Pancreas (tissue), 10 donors: ENCODE measurements around the gene MRPL28. TPM values are rescaled to one million over a fixed set of nuclear protein-coding genes. Genes with fewer than 3 reads are reported as not detected.
"Not testable (repeated sequence)": the region's sequence is repeated elsewhere in the genome, so short reads cannot be mapped to it uniquely, and the experiment has no call there.

Experiments
- ATAC-seq, 4 donors: fragments of 200-7000 bp; cut with Tn5 transposase; one replicate each; pipeline versions ENCODE4 v1.8.0 to v1.9.1; 2020; ENCODE audit warnings: mild to moderate bottlenecking in 4 of 4, moderate library complexity in 4 of 4
- DNase-seq, 6 donors: peaks; one replicate each; pipeline ENCODE4 v3.0.0-alpha.2; 2020
- FAIRE-seq: peaks from 2 replicates; lab custom pipeline; 2012; peaks lifted over from hg19 to GRCh38; lab: Jason Lieb, UNC
- H3K27ac ChIP-seq, 4 donors: fragments of 200-600 bp; sonication (generic); 1 replicate in 3 of 4; 2 replicates in 1 of 4; pipeline versions ENCODE4 v1.5.0 to v1.8.0; 2020
- H3K27me3 ChIP-seq, 4 donors: fragments of 200-600 bp; one replicate each; pipeline ENCODE4 v1.8.0; 2021
- H3K36me3 ChIP-seq, 3 donors: fragments of 200-600 bp; sonication (generic) in 1 of 3; one replicate each; pipeline versions ENCODE4 v1.5.0 to v1.8.0; 2020 to 2021
- H3K4me1 ChIP-seq, 3 donors: fragments of 200-600 bp; one replicate each; pipeline ENCODE4 v1.8.0; 2021
- H3K4me3 ChIP-seq, 4 donors: fragments of 200-600 bp; sonication (generic) in 2 of 4; one replicate each; pipeline versions ENCODE4 v1.5.0 to v1.8.0; 2020 to 2021
- H3K9me3 ChIP-seq, 4 donors: fragments of 200-600 bp; one replicate each; pipeline ENCODE4 v1.8.0; 2021
- WGBS, 2 donors: extraction: QIAGEN DNeasy Blood & Tissue Kit; methylation state at CpG; one replicate each; pipeline ENCODE4 v1.1.7; 2013; 5-methylcytosine and 5-hydroxymethylcytosine counted together
- intact Hi-C, 3 donors: fragments of 100-400 bp; cut with DNase I; formaldehyde crosslinking; loops; one replicate each; pipeline versions ENCODE4 v1.11.1 to v1.14.2; 2022
- polyA plus RNA-seq, 2 donors: library from polyadenylated mRNA; stranded (reverse); fragments of 200-250 nt; gene quantifications; one replicate each; pipeline ENCODE4 v1.2.3, GENCODE V29; 2013
- total RNA-seq, 6 donors: library from RNA; stranded (reverse); fragmentation: NEBNext Ultra II Directional in 4 of 6; extraction: Animal tissue kit (Norgen Biotek cat#: 25700) in 4 of 6; gene quantifications; one replicate each; pipeline versions ENCODE4 v1.2.1 to v1.2.4, GENCODE V29; 2021 to 2023
- TF ChIP-seq, protein P1 (sequence below), 4 donors: fragments of 200-600 bp; sonication (generic) in 3 of 4; IDR thresholded peaks; one replicate each; pipeline versions ENCODE4 v1.5.0 to v1.8.0; 2021; ENCODE audit warnings: antibody characterized with exemption in 4 of 4
- donor health status: healthy with polysubstance abuse.
- donor health status: DM: no; HTN: no; CAD: no; lungs with moderate emphysema.
- donor health status: DM: no; HTN: no; CAD: no.
- donor health status: control.
- donor health status: control.
- donor health status: Bipolar disorder and iron deficiency.
- donor health status: DM: yes; HTN: yes; CAD: no.
- donor health status: DM: no; HTN: no; CAD: no.
- donor health status: DM: no; HTN: no; CAD: no.
- donor health status: DM: yes; HTN: yes; CAD: no.

The MRPL28 gene
- total and polyA plus RNA-seq, 8 donors: 9.2 to 65.4 (median 20.5) TPM

DNA sequence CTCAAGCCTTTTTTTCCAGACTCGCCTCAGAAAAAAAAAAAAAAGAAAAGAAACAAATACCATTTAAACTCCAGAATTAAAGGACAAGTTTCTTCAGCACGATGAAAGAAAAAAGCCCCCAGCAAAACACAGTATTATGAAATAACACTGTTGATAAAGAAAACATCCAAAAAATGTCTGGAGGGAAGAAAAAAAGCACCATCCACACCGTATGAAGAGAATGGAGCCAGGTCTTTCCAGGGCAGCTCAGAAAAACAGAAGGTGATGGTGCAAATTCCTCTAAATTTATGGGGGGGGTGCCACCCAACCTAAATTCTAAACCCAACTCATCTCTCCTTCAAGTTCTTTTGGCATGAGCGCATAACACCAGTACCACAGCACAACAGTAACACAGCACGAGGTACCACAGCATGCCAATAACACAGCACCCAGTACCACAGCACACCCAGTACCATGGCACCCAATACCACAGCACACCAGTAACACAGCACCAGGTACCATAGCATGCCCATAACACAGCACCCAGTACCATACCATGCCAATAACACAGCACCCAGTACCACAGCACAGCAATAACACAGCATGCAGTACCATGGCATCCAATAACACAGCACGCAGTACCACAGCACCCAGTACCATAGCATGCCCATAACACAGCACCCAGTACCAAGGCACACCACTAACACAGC lies 36.8 kb downstream of the MRPL28 start:
- DNase-seq: no peak
- ATAC-seq: no peak
- WGBS, 2 donors: 79 to 87% methylated on average over 6 of the region's 6 CpGs
- no peaks in the 10 kb centered on the region for H3K9me3 ChIP-seq
- H3K27me3 ChIP-seq: no peaks in the 10 kb centered on the region
- H3K4me3 ChIP-seq: no peak overlapping the region
- TF ChIP-seq, protein P1, sequence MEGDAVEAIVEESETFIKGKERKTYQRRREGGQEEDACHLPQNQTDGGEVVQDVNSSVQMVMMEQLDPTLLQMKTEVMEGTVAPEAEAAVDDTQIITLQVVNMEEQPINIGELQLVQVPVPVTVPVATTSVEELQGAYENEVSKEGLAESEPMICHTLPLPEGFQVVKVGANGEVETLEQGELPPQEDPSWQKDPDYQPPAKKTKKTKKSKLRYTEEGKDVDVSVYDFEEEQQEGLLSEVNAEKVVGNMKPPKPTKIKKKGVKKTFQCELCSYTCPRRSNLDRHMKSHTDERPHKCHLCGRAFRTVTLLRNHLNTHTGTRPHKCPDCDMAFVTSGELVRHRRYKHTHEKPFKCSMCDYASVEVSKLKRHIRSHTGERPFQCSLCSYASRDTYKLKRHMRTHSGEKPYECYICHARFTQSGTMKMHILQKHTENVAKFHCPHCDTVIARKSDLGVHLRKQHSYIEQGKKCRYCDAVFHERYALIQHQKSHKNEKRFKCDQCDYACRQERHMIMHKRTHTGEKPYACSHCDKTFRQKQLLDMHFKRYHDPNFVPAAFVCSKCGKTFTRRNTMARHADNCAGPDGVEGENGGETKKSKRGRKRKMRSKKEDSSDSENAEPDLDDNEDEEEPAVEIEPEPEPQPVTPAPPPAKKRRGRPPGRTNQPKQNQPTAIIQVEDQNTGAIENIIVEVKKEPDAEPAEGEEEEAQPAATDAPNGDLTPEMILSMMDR (IDR thresholded peaks at IDR 0.05): no peak
- no peaks in the 10 kb centered on the region for H3K36me3 ChIP-seq
- no peaks in the 10 kb centered on the region for H3K4me1 ChIP-seq
- FAIRE-seq: no peak
- intact Hi-C loops: no loop called here
- H3K27ac ChIP-seq: no peak overlapping the region

DNA sequence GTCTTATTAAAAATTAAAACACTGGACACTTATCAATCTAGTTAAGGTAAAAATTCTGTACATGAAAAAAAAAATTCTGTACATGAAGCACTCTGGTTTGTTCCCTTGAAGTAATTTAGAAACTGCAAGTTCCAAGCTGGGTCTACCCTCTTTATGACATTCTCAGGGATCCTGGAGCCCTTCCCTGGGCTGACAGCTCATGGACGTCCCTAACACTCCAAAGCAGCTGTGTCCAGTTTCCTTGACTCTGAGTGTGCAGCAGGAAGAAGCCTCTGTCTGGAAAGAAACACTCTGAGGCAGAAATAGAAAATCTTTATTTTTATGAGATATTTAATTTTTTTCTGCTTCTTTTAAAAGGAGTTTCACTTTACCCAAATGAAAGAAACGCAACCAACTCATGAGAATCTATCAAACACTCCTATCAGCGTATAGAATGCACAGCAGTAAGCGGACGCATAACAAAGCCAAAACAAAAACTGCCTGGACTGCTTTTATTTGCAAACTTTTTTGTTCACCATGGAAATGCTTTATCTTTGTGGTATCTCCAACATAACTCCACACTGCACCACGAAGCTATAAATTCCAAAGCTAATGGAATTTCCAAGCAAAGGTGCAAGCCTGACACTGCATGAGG lies 39.0 kb downstream of the MRPL28 start:
- FAIRE-seq, H3K4me1 ChIP-seq, H3K27ac ChIP-seq, H3K27me3 ChIP-seq, H3K36me3 ChIP-seq, intact Hi-C loops, H3K9me3 ChIP-seq, ATAC-seq, DNase-seq, H3K4me3 ChIP-seq: not testable (repeated sequence)
- 74 to 80% methylated on average over 6 of the region's 6 CpGs for WGBS, 2 donors

DNA sequence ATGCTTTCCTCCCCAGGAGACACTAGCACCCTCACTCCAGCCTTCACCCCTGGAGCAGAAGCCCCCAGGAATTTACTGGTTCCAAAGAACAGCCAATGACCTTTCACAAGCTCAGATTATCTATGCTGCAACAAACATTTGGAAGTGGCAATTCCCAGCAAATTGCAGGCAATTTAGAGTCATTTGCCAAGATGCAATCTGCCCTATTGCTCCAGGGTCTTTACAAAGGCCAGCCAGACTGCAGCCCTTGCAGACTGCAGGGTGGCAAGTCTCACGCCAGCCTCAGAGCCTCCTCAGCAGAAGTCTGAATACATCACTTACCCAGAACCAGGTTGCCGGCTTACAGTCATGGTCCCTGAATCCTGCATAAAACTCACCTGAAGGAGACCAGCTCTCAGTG lies 39.6 kb downstream of the MRPL28 start:
- ATAC-seq (no peak), DNase-seq (no peak), FAIRE-seq (no peak)
- TF ChIP-seq, protein P1 (IDR thresholded peaks at IDR 0.05): no peak
- intact Hi-C loops: no loop called here
- no peak overlapping the region for H3K27ac ChIP-seq
- H3K9me3 ChIP-seq: no peaks in the 10 kb centered on the region
- H3K4me3 ChIP-seq: no peak overlapping the region
- H3K27me3 ChIP-seq: no peaks in the 10 kb centered on the region
- WGBS, 2 donors: 90 to 93% methylated on average over 2 of the region's 2 CpGs
- peaks cover 0 to 8% (median 0%) of the 10 kb centered on the region in 3 donors for H3K4me1 ChIP-seq
- H3K36me3 ChIP-seq: no peaks in the 10 kb centered on the region

DNA sequence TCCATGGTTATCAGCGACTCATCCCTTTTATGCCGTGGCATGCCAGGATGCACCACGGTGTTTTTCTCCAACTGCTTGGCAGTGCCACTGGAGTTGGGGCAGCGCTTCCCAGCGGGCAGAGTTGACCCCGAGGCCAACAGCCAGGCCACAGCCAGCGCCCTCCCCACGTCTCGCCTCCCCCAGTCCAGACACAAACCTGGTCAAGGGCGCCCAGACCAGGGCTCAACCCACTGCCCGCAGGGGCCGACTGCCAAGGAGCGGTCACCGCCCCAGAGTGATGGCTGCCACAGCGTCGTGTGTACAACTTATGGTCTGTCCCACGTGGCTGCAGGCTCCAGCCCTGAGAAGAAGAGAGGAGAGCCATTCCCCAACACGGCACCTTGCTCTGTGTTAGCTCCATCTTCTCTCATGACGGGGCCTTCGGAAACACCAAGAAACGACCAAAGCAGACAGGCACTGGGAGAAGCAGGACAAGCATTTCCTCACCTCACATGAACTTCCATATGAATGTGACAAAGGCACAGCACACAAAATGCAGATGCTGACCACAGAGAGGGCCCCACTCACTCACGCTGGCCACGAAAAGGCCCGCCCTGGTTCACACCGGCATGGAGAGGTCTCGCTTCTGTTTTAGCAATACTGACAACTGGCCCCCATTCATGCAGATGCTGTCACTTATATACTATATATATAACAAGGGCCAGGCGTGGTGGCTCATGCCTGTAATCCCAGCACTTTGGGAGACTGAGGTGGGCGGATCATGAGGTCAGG lies 44.8 kb downstream of the MRPL28 start:
- Histone ChIP-seq H3K27ac (no peak overlapping the region), H3K9me3 (no peaks in the 10 kb centered on the region), H3K27me3 (no peaks in the 10 kb centered on the region), H3K4me1 (peaks cover 0 to 8% (median 0%) of the 10 kb centered on the region in 3 donors), H3K36me3 (no peaks in the 10 kb centered on the region), H3K4me3 (no peak overlapping the region)
- ATAC-seq (no peak), FAIRE-seq (no peak), DNase-seq (no peak)
- intact Hi-C loops: no loop called here
- 92 to 95% methylated on average over 28 of the region's 28 CpGs for WGBS, 2 donors
- TF ChIP-seq, protein P1 (IDR thresholded peaks at IDR 0.05): no peak

DNA sequence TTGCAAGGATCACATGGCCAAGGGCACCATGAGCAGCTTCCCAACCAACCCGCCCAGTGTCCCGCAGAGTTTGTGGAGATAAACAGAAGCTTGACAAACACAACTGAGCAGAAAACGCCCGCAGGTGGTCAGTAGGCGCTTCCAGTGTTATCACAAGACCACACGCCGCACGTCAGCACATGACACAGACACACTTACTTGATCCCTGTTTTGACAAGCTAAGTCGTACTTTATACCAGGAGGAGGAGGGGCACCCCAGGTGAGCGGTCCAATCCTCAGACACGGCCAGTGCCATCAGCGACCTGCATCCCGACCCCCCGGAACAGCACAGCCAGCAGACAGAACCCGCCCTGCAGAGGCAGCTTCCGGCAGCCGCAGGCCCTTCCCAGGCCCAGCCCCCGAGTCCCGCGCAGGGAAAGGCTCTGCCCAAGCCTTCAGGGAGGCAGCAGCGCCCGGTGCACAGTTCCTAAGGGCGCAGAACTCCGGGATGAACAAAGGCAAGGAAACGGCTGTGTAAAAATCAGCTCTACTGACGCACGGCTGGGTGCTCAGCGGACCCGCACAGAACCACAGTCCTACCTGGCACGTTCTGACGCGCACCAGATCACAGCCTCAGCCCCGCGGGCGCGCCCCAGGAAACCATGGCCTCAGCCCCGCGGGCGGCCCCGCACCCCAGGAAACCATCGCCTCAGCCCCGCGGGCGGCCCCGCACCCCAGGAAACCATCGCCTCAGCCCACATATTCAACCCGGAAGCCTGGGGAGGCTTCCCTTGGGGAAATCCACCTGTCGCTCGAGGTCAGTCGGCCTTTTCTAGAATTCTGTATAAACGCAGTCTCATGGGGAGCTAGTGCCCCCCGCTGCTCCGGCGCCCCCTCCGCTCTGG lies 45.6 kb downstream of the MRPL28 start:
- H3K36me3 ChIP-seq: no peaks in the 10 kb centered on the region
- 82 to 84% methylated on average over 54 to 55 of the region's 55 CpGs for WGBS, 2 donors
- no peaks in the 10 kb centered on the region for H3K9me3 ChIP-seq
- DNase-seq: no peak
- no peaks in the 10 kb centered on the region for H3K27me3 ChIP-seq
- H3K4me1 ChIP-seq: peaks cover 0 to 8% (median 0%) of the 10 kb centered on the region in 3 donors
- no peak for FAIRE-seq
- H3K27ac ChIP-seq: no peak overlapping the region
- TF ChIP-seq, protein P1 (IDR thresholded peaks at IDR 0.05): no peak
- ATAC-seq: no peak
- intact Hi-C loops: no loop called here
- H3K4me3 ChIP-seq: no peak overlapping the region
